GM19193 (cell line): ENCODE data around the gene CTF1.

Experiments used
- POLR2A ChIP-seq: IDR thresholded peaks from 4 replicates; pipeline ENCODE4 v1.6.1; 2011; ENCODE audit not compliant: insufficient read depth, insufficient read length; ENCODE audit errors: extremely low read depth

CTF1 gene

GRCh38 chr16:30950516-30951065 is 54.2 kb downstream of the CTF1 start:
- TF ChIP-seq POLR2A = no peak

GRCh38 chr16:30951193-30951592 is 54.8 kb downstream of the CTF1 start:
- TF ChIP-seq POLR2A = no peak

GRCh38 chr16:30951750-30952149 is 55.3 kb downstream of the CTF1 start:
- TF ChIP-seq POLR2A = no peak

GRCh38 chr16:30953111-30953510 is 56.7 kb downstream of the CTF1 start:
- TF ChIP-seq POLR2A = no peak
